DND-41 (cell line): ENCODE measurements around the gene NKAP.
"Not testable (repeated sequence)": the region's sequence is repeated elsewhere in the genome, so short reads cannot be mapped to it uniquely, and the experiment has no call there.

Experiments
- ATAC-seq: fragments of 200-7000 bp; cut with Tn5 transposase; 3 replicates; pipeline ENCODE4 v1.9.1; 2021; ENCODE audit warnings: low read depth; ENCODE audit not compliant: insufficient read depth
- DNase-seq: peaks from one replicate; pipeline ENCODE4 v3.0.0-alpha.2; 2020
- H2AFZ ChIP-seq: 2 replicates; pipeline ENCODE4 v1.6.0; 2012; ENCODE audit warnings: low read depth, low read length
- H3K27ac ChIP-seq: 2 replicates; pipeline ENCODE4 v1.5.1; 2012; ENCODE audit warnings: low read length, inconsistent platforms
- H3K27me3 ChIP-seq: fragments of 200-600 bp; sonication (generic); 2 replicates; pipeline ENCODE4 v1.6.0; 2012; ENCODE audit warnings: low read length, mild to moderate bottlenecking, inconsistent platforms; ENCODE audit not compliant: insufficient read depth, poor library complexity
- H3K36me3 ChIP-seq: 2 replicates; pipeline ENCODE4 v1.5.1; 2012; ENCODE audit warnings: low read length, inconsistent platforms; ENCODE audit not compliant: insufficient read depth
- H3K4me1 ChIP-seq: 2 replicates; pipeline ENCODE4 v1.5.1; 2012; ENCODE audit warnings: mild to moderate bottlenecking, low read length; ENCODE audit not compliant: insufficient read depth
- H3K4me2 ChIP-seq: 2 replicates; pipeline ENCODE4 v1.6.0; 2012; ENCODE audit warnings: mild to moderate bottlenecking, moderate library complexity, low read length, inconsistent platforms; ENCODE audit not compliant: insufficient read depth
- H3K4me3 ChIP-seq, 2 experiments: fragments of 200-600 bp in 1 of 2; shearing (Covaris generic) in 1 of 2; 2 replicates each; pipeline ENCODE4 v1.5.1; 2012 to 2016; ENCODE audit warnings: inconsistent platforms in 2 of 2, low read length in 2 of 2, mild to moderate bottlenecking in 2 of 2, low read depth in 1 of 2, moderate library complexity in 1 of 2
- H3K79me2 ChIP-seq: 2 replicates; pipeline ENCODE4 v1.6.0; 2012; ENCODE audit warnings: low read length, inconsistent platforms; ENCODE audit not compliant: insufficient read depth
- H3K9ac ChIP-seq: 2 replicates; pipeline ENCODE4 v1.6.0; 2012; ENCODE audit warnings: low read depth, mild to moderate bottlenecking, inconsistent platforms, low read length, moderate library complexity
- H3K9me3 ChIP-seq: 2 replicates; pipeline ENCODE4 v1.5.1; 2012; ENCODE audit warnings: low read length, moderate library complexity, mild to moderate bottlenecking, inconsistent platforms; ENCODE audit not compliant: insufficient read depth, severe bottlenecking
- H4K20me1 ChIP-seq: 2 replicates; pipeline ENCODE4 v1.6.0; 2012; ENCODE audit warnings: low read length; ENCODE audit not compliant: insufficient read depth
- EZH2 ChIP-seq: IDR thresholded peaks from 3 replicates; pipeline ENCODE4 v1.6.1; 2012; ENCODE audit warnings: borderline replicate concordance, low read depth, mild to moderate bottlenecking, moderate library complexity, low read length, inconsistent platforms; ENCODE audit not compliant: severe bottlenecking
- TF ChIP-seq, protein P1 (sequence below): IDR thresholded peaks from 2 replicates; pipeline ENCODE4 v1.5.1; 2012; ENCODE audit warnings: borderline replicate concordance, low read length, moderate library complexity, mild to moderate bottlenecking; ENCODE audit not compliant: poor library complexity, severe bottlenecking; ENCODE audit errors: extremely low read depth

NKAP gene

DNA sequence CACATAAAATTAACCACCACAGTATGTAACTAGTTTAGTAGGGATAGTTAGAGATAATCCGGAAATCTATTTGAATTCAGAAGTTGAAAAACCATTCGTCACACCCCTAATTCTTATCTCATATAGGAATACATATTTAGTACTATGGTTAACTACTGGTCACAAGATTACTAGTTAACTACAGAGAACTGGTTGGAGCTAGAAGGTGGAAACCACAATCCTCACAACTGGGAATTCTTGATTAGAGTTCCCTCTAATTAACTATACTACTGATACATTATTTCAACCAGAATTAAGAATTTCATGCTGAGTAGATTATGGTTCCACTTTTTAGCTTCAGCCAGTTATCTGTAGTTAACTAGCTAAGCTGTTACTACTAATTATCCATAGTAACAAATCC lies 39.9 kb upstream of the NKAP start:
- no peaks in the 10 kb centered on the region for H4K20me1 ChIP-seq

DNA sequence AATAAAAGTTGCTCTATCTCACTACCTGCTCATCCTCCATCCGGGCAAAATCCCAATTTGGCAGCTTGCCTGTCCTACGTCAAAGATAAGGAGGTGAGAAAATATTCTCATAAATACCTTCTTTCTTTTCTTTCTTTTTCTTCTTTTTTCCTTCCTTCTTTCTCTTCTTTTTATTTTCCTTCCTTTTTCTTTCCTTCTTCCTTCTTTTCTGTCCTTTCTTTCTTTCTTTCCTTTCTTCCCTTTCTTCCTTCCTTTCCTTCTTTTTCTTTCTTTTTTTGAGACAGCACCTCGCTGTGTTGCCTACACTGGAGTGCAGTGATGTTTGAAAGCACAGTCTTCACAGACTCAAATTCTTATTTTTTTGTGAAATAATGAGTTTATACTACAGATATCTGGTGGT lies 38.6 kb upstream of the NKAP start:
- no peak for DNase-seq
- Histone ChIP-seq H3K4me2 (no peak overlapping the region), H3K4me3 (no peak overlapping the region), H3K9me3 (no peaks in the 10 kb centered on the region), H4K20me1 (no peaks in the 10 kb centered on the region), H3K9ac (no peak overlapping the region), H3K36me3 (no peaks in the 10 kb centered on the region), H3K4me1 (no peaks in the 10 kb centered on the region), H3K27me3 (no peaks in the 10 kb centered on the region), H3K79me2 (no peaks in the 10 kb centered on the region), H3K27ac (no peak overlapping the region), H2AFZ (no peak overlapping the region)
- ATAC-seq = no peak
- TF ChIP-seq, protein P1, sequence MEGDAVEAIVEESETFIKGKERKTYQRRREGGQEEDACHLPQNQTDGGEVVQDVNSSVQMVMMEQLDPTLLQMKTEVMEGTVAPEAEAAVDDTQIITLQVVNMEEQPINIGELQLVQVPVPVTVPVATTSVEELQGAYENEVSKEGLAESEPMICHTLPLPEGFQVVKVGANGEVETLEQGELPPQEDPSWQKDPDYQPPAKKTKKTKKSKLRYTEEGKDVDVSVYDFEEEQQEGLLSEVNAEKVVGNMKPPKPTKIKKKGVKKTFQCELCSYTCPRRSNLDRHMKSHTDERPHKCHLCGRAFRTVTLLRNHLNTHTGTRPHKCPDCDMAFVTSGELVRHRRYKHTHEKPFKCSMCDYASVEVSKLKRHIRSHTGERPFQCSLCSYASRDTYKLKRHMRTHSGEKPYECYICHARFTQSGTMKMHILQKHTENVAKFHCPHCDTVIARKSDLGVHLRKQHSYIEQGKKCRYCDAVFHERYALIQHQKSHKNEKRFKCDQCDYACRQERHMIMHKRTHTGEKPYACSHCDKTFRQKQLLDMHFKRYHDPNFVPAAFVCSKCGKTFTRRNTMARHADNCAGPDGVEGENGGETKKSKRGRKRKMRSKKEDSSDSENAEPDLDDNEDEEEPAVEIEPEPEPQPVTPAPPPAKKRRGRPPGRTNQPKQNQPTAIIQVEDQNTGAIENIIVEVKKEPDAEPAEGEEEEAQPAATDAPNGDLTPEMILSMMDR = no peak
- TF ChIP-seq EZH2 = no peak

More for the DNA sequence above, 39.9 kb upstream of the NKAP start:
- no peak overlapping the region for H3K27ac ChIP-seq
- H3K79me2 ChIP-seq = no peaks in the 10 kb centered on the region
- no peak for TF ChIP-seq EZH2
- TF ChIP-seq, protein P1 = no peak
- H3K36me3 ChIP-seq = no peaks in the 10 kb centered on the region
- no peak overlapping the region for H2AFZ ChIP-seq
- H3K4me1 ChIP-seq = no peaks in the 10 kb centered on the region
- ATAC-seq = no peak
- no peak overlapping the region for H3K4me3 ChIP-seq
- H3K9ac ChIP-seq = no peak overlapping the region
- DNase-seq = no peak
- no peak overlapping the region for H3K4me2 ChIP-seq
- H3K9me3 ChIP-seq = no peaks in the 10 kb centered on the region
- no peaks in the 10 kb centered on the region for H3K27me3 ChIP-seq

DNA sequence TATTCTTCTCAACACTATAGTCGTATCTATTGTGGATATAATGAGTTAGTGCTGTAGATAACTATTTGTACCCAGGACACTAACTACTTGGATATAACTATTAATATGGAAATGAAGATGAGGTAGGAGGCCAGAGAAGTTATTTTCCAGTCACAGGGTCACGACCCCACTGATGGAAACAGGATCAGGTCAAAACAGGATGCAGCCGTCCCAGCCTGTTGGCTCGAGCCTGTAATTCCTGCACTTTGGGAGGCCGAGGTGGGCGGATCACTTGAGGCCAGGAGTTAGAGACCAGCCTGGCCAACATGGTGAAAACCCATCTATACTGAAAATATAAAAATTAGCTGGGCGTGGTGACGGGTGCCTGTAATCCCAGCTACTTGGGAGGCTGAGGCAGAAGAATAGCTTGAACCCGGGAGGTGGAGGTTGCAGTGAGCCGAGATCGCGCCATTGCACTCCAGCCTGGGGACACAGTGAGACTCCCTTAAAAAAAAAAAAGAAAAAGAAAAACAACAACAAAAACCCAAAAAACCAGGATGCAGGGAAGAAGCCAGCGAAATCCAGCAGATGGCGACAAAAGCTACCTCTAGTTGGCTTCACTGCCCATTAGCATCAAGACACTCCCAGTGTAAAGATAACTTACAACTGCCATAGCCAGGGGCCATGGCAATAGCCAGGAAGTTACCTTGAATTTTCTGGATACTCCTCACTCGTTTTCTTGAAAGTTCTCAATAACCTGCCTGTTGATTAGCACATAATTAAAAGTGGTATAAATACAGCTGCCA lies 37.9 kb upstream of the NKAP start:
- Histone ChIP-seq H3K36me3 (no peaks in the 10 kb centered on the region), H4K20me1 (no peaks in the 10 kb centered on the region), H3K9me3 (no peaks in the 10 kb centered on the region), H3K9ac (no peak overlapping the region), H3K27ac (no peak overlapping the region), H2AFZ (no peak overlapping the region), H3K4me2 (no peak overlapping the region), H3K79me2 (no peaks in the 10 kb centered on the region), H3K27me3 (no peaks in the 10 kb centered on the region), H3K4me3 (no peak overlapping the region), H3K4me1 (no peaks in the 10 kb centered on the region)
- DNase-seq = peak; percentile 22
- no peak for TF ChIP-seq EZH2
- TF ChIP-seq, protein P1 = peak; percentile 70
- no peak; the same call in 2 of the 3 replicates for ATAC-seq

DNA sequence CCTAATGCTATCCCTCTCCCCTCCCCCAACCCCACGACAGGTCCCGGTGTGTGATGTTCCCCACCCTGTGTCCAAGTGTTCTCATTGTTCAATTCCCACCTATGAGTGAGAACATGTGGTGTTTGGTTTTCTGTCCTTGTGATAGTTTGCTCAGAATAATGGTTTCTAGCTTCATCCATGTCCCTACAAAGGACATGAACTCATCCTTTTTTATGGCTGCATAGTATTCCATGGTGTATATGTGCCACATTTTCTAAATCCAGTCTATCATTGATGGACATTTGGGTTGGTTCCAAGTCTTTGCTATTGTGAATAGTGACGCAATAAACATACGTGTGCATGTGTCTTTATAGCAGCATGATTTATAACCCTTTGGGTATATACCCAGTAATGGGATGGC lies 33.6 kb upstream of the NKAP start:
- H3K4me1 ChIP-seq, ATAC-seq, H3K79me2 ChIP-seq: not testable (repeated sequence)

More for the DNA sequence above, 33.6 kb upstream of the NKAP start:
- H3K9me3 ChIP-seq, H3K4me3 ChIP-seq, H2AFZ ChIP-seq, H4K20me1 ChIP-seq, H3K4me2 ChIP-seq, H3K9ac ChIP-seq, H3K36me3 ChIP-seq, H3K27ac ChIP-seq, H3K27me3 ChIP-seq, DNase-seq: not testable (repeated sequence)
